ENCODE measurements around the gene RNU6-7. TPM values are rescaled to one million over a fixed set of nuclear protein-coding genes. Genes with fewer than 3 reads are reported as not detected.

The RNU6-7 gene
- total and polyA plus RNA-seq, 2 experiments from 2014 or later, result not detected

DNA sequence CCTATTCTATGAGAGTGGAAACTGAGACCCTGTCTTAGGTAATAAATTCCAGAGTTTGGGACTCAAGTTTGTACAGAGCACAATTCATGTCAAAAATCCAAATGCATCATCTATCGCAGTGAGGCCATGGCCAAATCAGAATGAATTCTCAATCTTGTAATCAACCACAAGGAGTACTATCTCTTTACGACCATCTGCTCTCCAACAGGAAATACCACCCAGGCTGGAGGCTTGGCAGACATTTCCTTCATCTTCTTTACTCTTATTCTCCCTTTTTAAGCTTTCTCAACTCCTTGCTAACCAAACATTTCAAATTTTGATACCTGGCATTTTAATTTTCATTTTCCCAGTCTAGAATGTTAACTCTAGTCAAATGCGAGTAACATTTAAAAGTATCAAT, 32.7 kb upstream of the RNU6-7 start:
- no peak overlapping the region for H3K4me2 ChIP-seq (ENCODE audit: unreplicated experiment)
- H2AFZ ChIP-seq, result no peak overlapping the region
- no peaks in the 10 kb centered on the region for H3K27me3 ChIP-seq (replicated peaks; ENCODE audit: insufficient read depth)
- in situ Hi-C loops (cut with MboI), result no loop called here
- no peaks in the 10 kb centered on the region for H3K36me3 ChIP-seq (ENCODE audit: low read depth)
- no peaks in the 10 kb centered on the region for H4K20me1 ChIP-seq (ENCODE audit: insufficient read depth)
- no peaks in the 10 kb centered on the region for H3K9me2 ChIP-seq (ENCODE audit: insufficient read depth)
- no peak for TF ChIP-seq EZH2 (IDR thresholded peaks at IDR 0.05; ENCODE audit: insufficient read depth, poor library complexity, severe bottlenecking)
- no peak for TF ChIP-seq EZH2phosphoT487 (IDR thresholded peaks at IDR 0.05; ENCODE audit: insufficient read depth, low read depth)
- no peak overlapping the region for H3K27ac ChIP-seq
- no peaks in the 10 kb centered on the region for H3K79me2 ChIP-seq (ENCODE audit: insufficient read depth)
- no peak overlapping the region for H3K4me3 ChIP-seq
- no peak overlapping the region for H3K9ac ChIP-seq
- H3F3A ChIP-seq (ENCODE audit: insufficient read depth), result no peaks in the 10 kb centered on the region
- H3K4me1 ChIP-seq (ENCODE audit: insufficient read depth), result no peaks in the 10 kb centered on the region
- DNase-seq, result no peak
- WGBS, 2 experiments (ENCODE audit: low coverage in 1 of 2, low lambda C conversion rate in 2 of 2, missing lambda C conversion rate in 2 of 2), result 60 to 66% methylated on average over 3 of the region's 3 CpGs
- H3K9me3 ChIP-seq (ENCODE audit: low read depth), result no peaks in the 10 kb centered on the region

DNA sequence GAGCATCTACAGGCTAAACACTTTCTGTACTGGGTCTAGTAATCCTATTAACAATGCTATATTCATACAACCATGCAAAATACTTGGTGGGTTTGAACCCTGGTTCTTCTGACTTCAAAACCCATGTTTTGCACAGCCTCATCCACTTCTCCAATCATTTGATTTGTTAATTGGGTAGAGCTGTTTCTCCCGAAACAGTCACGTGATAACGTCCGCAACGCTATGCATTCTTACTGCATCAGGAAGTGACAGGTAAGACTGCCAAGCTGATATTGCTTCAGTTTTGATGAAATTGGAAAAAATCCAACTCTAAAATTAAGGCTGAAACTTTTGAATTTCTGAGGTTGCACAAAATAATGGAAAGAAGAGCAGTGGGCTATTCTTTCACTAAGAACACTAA, 30.4 kb upstream of the RNU6-7 start:
- no peak overlapping the region for H2AFZ ChIP-seq
- no peaks in the 10 kb centered on the region for H3K27me3 ChIP-seq (replicated peaks; ENCODE audit: insufficient read depth)
- H3K9me3 ChIP-seq (ENCODE audit: low read depth), result no peaks in the 10 kb centered on the region
- in situ Hi-C loops (cut with MboI), result no loop called here
- H3K9me2 ChIP-seq (ENCODE audit: insufficient read depth), result no peaks in the 10 kb centered on the region
- no peaks in the 10 kb centered on the region for H3K4me1 ChIP-seq (ENCODE audit: insufficient read depth)
- H3K9ac ChIP-seq, result no peak overlapping the region
- 85 to 86% methylated on average over 5 of the region's 5 CpGs for WGBS, 2 experiments (ENCODE audit: low coverage in 1 of 2, low lambda C conversion rate in 2 of 2, missing lambda C conversion rate in 2 of 2)
- no peaks in the 10 kb centered on the region for H3K79me2 ChIP-seq (ENCODE audit: insufficient read depth)
- no peak for DNase-seq
- no peaks in the 10 kb centered on the region for H4K20me1 ChIP-seq (ENCODE audit: insufficient read depth)
- no peak overlapping the region for H3K27ac ChIP-seq
- H3K36me3 ChIP-seq (ENCODE audit: low read depth), result no peaks in the 10 kb centered on the region
- no peak overlapping the region for H3K4me2 ChIP-seq (ENCODE audit: unreplicated experiment)
- H3K4me3 ChIP-seq, result no peak overlapping the region
- H3F3A ChIP-seq (ENCODE audit: insufficient read depth), result no peaks in the 10 kb centered on the region
- TF ChIP-seq EZH2phosphoT487 (IDR thresholded peaks at IDR 0.05; ENCODE audit: insufficient read depth, low read depth), result no peak

DNA sequence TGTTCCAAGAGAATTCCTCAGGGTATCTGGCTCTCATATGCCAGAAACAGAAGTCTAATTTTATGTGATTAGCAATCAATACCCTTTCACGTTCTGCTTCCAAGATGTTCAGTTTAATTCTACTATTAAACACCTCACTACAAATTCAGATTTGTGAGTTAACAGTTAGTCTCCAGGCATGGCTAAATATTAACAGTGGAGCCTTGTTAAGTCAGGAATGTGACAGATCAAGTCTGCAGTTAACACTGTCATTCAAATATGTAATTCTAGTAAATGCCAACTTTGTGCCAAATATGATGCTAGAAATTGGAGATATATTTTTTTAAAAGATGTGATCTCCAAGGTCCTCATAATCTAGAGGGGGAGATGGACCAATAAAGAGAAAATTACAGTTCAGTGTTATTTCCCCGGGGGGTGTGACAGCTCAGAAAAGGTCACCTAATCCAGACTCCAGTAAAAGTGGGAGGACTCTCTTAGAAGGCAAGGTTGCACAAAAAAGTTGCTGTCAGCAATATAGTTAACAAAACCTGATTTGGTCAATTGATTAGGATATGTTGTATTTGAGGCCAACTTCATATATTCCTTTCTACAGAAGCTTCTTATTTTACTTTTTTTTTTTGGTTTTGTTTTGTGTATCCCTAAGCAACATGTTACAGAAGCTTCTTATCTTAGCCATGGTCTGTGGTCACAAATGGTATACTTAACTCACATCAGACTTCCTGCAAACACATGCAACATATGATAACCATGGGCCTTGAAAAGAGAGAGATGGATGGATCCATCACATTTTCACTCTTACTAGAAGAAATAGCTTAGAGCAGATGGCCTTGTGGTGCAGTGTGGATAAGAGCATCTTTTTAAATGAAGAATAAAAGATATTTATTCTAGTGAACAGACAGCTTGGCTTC, 18.4 kb upstream of the RNU6-7 start:
- in situ Hi-C loops (cut with MboI), result no loop called here
- no peak overlapping the region for H3K9ac ChIP-seq
- H4K20me1 ChIP-seq (ENCODE audit: insufficient read depth), result no peaks in the 10 kb centered on the region
- H3K9me2 ChIP-seq (ENCODE audit: insufficient read depth), result no peaks in the 10 kb centered on the region
- no peaks in the 10 kb centered on the region for H3K9me3 ChIP-seq (ENCODE audit: low read depth)
- H3K36me3 ChIP-seq (ENCODE audit: low read depth), result 0 out of 2 replicates have a peak, but pooled peaks cover 5% of the 10 kb centered on the region
- WGBS, 2 experiments (ENCODE audit: low coverage in 1 of 2, low lambda C conversion rate in 2 of 2, missing lambda C conversion rate in 2 of 2), result 29 to 31% methylated on average over 2 of the region's 2 CpGs
- no peak for DNase-seq
- H3K4me2 ChIP-seq (ENCODE audit: unreplicated experiment), result no peak overlapping the region
- H2AFZ ChIP-seq, result no peak overlapping the region
- no peaks in the 10 kb centered on the region for H3K79me2 ChIP-seq (ENCODE audit: insufficient read depth)
- TF ChIP-seq EZH2 (IDR thresholded peaks at IDR 0.05; ENCODE audit: insufficient read depth, poor library complexity, severe bottlenecking) (no peak), EZH2phosphoT487 (IDR thresholded peaks at IDR 0.05; ENCODE audit: insufficient read depth, low read depth) (no peak)
- H3K4me1 ChIP-seq (ENCODE audit: insufficient read depth), result no peaks in the 10 kb centered on the region
- no peaks in the 10 kb centered on the region for H3F3A ChIP-seq (ENCODE audit: insufficient read depth)
- H3K4me3 ChIP-seq, result no peak overlapping the region
- no peak overlapping the region for H3K27ac ChIP-seq
- no peaks in the 10 kb centered on the region for H3K27me3 ChIP-seq (replicated peaks; ENCODE audit: insufficient read depth)

DNA sequence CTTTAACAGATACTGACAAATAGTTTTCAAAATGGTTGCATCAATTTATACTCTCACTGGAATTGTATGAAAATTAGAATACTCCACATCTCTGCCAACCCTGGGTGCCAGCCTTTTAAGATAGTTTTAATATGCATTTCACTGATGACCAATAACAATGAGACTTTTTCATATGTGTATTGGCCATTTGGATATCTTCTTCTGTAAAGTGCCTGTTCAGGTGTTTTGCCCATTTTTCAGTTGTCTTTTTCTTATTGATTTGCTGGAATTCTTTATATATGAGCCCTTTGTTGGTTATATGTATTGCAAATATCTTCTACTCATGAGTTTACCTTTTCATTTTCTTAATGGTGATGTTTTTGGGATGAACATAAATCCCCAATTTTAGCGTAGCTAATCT, 16.7 kb upstream of the RNU6-7 start:
- no peak for DNase-seq
- Histone ChIP-seq H3K27me3 (replicated peaks; ENCODE audit: insufficient read depth) (no peaks in the 10 kb centered on the region), H3K4me1 (ENCODE audit: insufficient read depth) (no peaks in the 10 kb centered on the region), H3K9me3 (ENCODE audit: low read depth) (no peaks in the 10 kb centered on the region), H3K4me3 (no peak overlapping the region), H3K9me2 (ENCODE audit: insufficient read depth) (no peaks in the 10 kb centered on the region), H3F3A (ENCODE audit: insufficient read depth) (no peaks in the 10 kb centered on the region), H3K4me2 (ENCODE audit: unreplicated experiment) (no peak overlapping the region), H3K36me3 (ENCODE audit: low read depth) (0 out of 2 replicates have a peak, but pooled peaks cover under 1% of the 10 kb centered on the region), H2AFZ (no peak overlapping the region), H3K9ac (no peak overlapping the region), H4K20me1 (ENCODE audit: insufficient read depth) (no peaks in the 10 kb centered on the region), H3K79me2 (ENCODE audit: insufficient read depth) (no peaks in the 10 kb centered on the region), H3K27ac (no peak overlapping the region)
- WGBS, 2 experiments (ENCODE audit: low coverage in 1 of 2, low lambda C conversion rate in 2 of 2, missing lambda C conversion rate in 2 of 2), result 64 to 68% methylated on average over 1 of the region's 1 CpG
- TF ChIP-seq EZH2phosphoT487 (IDR thresholded peaks at IDR 0.05; ENCODE audit: insufficient read depth, low read depth) (no peak), EZH2 (IDR thresholded peaks at IDR 0.05; ENCODE audit: insufficient read depth, poor library complexity, severe bottlenecking) (no peak)
- in situ Hi-C loops (cut with MboI), result no loop called here

Measured in GM23248 (cell line).